HG02588 (cell line): ENCODE results near the gene CNOT8.

Source experiments
- ATAC-seq: cut with Tn5 transposase; IDR thresholded peaks from one replicate; pipeline ENCODE4 v1.9.1; 2021; ENCODE audit warnings: mild to moderate bottlenecking, moderate library complexity; ENCODE audit not compliant: unreplicated experiment

Gene CNOT8

GRCh38 chr5:154916874-154917273 lies 58.4 kb downstream of the CNOT8 start:
- ATAC-seq: no peak

GRCh38 chr5:154917757-154918156 lies 59.3 kb downstream of the CNOT8 start:
- ATAC-seq: no peak

DNA sequence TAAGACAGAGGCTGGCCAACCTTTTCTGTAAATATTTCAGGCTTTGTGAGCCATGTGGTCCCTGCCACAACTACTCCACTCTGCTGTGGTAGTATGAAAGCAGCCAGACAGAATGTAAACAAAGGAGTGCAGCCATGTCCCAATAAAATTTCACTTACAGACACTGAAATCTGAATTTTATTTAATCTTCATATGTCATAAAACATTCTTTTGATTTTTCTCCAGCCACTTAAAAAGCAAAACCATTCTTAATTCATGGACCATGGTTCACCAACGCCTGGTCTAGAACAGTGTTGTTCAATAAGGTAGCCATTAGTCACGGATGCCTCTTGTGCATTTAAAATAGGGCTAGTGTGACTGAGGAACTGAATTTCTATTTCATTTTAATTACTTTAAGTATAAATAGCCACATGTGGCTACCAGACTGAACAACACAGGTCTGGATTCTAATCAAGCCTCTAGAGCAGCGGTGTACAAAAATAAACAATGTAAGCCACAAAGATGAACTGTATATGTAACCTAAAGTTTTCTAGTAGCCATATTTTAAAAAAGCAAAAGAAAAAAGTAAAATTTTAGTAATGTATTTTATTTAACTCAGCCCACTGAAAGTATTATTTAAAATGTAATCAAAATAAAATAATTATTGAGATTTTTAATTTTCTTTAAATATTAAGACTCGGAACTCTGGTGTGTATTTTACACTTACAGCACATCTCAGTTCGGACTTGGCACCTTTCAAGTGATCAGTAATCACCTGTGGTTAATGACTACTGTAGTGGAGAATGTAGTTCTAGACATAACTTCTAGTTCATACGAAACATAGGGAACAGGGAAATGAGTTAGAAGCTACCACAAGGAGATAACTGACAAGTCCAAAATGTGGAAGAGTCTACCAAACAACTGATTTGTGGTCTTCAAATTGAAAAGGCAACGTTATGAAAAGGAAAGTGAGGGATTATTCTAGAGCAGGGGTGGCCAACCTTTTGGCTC lies 65.3 kb downstream of the CNOT8 start:
- ATAC-seq: no peak
